GM12875 (cell line): Measurements from ENCODE around the gene PROX2.

Experiments
- H3K4me3 ChIP-seq: one replicate; pipeline ENCODE4 v1.5.1; 2011; ENCODE audit warnings: low read depth, low read length, control low read depth
- TF ChIP-seq, protein P1 (sequence below): IDR thresholded peaks from 2 replicates; pipeline ENCODE4 v1.5.1; 2011; ENCODE audit warnings: low read depth, mild to moderate bottlenecking, control low read depth, inconsistent platforms, low read length, moderate library complexity, borderline replicate concordance; ENCODE audit not compliant: insufficient read depth

Gene PROX2

DNA sequence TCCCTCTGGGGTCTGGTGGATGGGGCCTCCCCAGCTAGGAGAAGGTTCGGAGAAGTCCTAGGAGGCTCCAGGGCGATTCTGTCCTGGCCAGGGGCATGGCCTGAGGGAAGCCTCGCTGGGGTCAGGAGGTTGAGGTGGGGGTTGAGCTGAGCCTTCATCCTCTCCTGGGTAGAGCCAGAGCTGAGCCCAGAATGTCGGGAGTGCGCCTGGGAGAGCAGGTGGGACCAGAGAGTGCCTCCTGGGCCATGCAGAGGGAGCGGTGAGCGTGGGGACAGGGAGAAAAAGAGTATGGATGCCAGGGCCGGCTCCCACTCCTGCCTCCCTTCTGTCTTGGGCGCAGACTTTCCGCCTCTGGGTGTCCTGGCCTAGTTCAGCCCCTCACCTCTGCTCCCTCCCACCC, 34.0 kb upstream of the PROX2 start:
- no peak overlapping the region for H3K4me3 ChIP-seq
- TF ChIP-seq, protein P1, sequence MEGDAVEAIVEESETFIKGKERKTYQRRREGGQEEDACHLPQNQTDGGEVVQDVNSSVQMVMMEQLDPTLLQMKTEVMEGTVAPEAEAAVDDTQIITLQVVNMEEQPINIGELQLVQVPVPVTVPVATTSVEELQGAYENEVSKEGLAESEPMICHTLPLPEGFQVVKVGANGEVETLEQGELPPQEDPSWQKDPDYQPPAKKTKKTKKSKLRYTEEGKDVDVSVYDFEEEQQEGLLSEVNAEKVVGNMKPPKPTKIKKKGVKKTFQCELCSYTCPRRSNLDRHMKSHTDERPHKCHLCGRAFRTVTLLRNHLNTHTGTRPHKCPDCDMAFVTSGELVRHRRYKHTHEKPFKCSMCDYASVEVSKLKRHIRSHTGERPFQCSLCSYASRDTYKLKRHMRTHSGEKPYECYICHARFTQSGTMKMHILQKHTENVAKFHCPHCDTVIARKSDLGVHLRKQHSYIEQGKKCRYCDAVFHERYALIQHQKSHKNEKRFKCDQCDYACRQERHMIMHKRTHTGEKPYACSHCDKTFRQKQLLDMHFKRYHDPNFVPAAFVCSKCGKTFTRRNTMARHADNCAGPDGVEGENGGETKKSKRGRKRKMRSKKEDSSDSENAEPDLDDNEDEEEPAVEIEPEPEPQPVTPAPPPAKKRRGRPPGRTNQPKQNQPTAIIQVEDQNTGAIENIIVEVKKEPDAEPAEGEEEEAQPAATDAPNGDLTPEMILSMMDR = no peak

DNA sequence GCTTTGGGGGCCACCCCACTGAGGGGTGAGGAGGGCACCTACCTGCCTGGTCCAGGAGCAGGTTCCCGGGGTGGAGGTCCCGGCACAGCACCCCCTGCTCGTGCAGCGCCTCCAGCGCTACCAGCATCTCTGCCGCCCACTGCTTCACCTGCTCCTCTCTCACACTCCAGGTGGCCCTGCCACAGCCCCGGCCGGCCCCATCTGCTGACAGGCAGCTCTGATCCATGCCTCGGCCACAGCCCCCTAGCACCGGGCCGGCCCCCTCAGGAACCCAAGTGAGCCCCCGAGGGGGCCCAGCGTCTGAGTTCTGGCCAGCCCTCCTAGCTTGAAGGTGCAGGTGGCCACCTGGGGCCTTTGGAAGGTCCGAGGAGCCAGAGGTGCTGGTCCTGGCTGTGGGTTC, 33.6 kb upstream of the PROX2 start:
- H3K4me3 ChIP-seq = no peak overlapping the region
- TF ChIP-seq, protein P1 = no peak

DNA sequence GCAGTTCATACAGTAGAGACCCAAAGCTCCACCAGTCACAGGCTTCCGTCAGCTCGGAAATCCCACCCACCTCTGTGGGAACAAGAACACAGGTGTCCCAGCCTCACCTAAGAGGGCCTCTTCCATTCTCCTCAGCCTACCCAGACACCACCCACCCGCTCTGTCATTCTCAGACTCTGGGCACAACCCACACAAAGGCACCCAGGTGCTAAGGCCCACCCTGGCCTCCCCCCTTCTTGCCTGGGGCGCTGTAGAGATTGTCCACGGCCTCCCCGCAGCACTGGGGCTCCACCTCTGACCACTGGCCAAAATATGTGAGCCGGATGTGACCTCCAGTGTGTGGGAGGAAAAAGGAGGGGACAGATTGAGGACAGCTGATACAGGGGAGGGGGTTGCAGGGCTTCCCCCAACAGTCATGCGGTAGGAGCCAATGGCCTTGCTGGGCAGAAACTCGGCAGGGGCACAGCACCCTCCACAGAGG, 33.0 kb upstream of the PROX2 start:
- TF ChIP-seq, protein P1 = no peak
- H3K4me3 ChIP-seq = no peak overlapping the region

DNA sequence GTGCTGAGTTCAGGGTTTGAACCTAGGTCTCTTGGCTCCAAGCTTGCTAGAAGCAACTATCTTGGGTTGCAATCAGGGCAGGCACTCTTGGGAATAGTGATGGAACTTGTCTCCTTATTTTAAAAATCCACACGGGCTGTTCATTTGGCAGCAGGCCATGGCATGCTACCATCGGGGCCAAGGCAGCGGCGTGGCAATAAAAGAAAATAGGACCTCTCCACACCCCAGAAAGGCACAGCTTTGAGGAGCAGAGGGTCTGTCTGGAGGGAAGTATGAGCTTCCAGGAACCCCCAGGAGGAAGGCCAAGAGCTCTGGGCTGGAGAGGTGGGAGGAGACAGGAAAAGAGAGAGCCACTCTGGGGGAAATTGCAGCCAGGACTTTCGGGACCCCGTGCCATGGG, 31.8 kb upstream of the PROX2 start:
- TF ChIP-seq, protein P1 = no peak
- no peak overlapping the region for H3K4me3 ChIP-seq

DNA sequence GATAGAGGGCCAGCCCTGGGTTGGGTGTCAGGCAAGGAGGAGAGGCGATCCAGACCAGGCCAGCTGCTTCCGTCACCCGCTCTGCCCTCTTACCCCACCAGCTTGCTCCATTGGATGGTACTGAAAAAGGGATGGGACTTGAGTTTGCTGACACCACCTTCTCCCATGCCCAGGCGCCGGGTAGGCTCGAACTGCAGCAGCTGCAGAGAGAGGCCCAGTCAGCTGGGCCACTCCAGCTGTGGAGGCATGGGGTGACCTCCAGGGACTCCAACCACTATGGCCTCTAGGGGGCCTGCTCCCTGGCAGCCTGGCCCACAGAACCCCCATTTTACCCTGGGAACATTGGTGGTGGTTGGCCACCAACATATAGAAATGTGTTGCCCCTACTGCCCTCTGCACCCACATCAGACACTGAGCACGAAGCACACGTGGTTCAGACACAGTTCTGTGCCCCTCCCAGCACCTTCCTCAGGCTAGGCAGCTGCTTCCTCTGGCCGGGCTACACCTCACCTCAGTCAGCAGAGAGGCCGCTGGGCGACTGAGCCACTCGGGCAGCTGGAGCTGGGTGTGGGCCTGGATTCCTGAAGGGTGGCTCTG, 31.1 kb upstream of the PROX2 start:
- H3K4me3 ChIP-seq = no peak overlapping the region
- TF ChIP-seq, protein P1 = peak; percentile 47; the same call in 1 of the 2 replicates

DNA sequence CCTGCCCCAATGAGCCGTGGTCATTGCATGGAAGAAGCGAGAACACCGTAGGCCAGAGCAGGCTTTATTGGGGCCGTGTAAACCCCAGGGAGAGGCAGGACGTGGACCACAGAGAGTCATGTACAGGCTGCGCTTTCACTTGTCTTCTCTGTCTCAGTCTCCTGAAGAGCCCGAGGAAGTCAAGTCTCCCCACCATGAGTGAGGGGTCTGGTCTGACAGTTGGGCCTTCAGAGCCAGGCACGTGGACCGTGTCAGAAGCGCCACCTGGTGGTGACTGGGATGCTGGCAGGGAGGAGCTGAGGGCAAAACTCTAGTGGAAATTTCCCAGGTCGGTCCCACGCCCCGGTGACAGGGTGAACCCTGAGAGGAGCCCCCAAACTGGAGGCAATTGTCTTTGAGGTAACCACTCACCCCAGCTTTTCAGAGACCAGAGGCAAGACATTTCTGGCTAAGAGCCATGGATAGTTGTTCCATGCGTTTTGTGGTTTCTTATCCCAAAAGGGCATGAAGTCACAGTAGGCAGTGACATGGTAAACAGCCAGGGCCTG, 29.7 kb upstream of the PROX2 start:
- H3K4me3 ChIP-seq = no peak overlapping the region
- TF ChIP-seq, protein P1 = peak; percentile 94
